Measurements from ENCODE around the gene PIGH.
"Not testable (repeated sequence)": the region's sequence is repeated elsewhere in the genome, so short reads cannot be mapped to it uniquely, and the experiment has no call there.

The PIGH gene

DNA sequence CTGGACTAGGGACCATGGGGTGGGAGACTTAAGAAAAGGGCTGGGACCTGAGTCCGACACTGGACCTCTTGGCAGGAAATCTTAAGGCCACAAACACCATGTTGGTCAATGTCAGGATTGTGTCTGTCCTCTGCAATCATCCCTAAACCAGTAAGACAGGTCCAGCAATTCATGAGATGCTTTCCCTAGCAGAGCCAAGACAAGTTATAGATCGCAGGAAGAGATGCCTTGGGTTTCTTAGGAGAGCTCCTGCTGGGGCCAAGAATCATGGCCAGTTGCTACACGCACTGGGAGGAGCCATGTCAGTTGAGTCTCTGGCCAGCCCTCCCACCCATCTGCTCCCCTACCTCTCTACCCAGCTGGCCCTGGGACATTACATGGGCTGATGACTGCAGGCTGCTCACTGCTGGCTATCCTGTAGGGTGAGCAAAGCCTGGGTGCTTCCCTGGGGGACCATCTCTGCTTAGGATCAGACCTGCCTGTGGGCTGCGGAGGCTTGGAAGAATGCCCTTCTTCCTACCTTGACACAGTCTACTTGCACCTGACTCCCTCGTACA is 52.8 kb downstream of the PIGH start:
- peak; percentile 44 for DNase-seq

DNA sequence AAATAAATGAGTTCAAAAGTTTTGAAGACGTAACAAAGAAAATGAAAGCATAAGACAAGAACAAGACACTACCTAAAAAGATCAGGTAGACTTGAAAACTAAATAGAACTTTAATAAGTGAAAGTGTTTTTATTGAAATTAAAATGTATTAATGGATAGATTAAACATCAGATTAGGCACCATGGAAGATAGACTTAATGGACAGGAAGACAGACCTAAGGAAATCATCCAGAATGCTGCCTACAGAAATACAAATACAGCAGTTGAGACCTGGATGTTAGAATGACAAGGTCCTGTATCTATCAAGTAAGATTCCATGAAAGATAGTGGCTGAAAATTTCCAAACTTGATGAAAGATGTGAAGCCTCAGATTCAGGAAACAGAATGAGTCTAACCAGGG is 55.5 kb downstream of the PIGH start:
- no peak for DNase-seq

DNA sequence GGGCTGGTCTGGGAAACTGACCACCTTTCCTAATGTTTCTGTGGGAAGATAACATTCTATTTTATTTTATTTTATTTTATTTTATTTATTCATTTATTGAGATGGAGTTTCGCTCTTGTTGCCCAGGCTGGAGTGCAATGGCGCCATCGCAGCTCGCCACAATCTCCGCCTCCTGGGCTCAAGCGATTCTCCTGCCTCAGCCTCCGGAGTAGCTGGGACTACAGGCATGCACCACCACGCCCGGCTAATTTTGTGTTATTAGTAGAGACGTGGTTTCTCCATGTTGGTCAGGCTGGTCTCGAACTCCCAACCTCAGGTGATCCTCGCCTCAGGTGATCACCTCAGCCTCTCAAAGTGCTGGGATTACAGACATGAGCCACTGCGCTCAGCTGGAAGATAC is 57.4 kb downstream of the PIGH start:
- DNase-seq, result not testable (repeated sequence)

DNA sequence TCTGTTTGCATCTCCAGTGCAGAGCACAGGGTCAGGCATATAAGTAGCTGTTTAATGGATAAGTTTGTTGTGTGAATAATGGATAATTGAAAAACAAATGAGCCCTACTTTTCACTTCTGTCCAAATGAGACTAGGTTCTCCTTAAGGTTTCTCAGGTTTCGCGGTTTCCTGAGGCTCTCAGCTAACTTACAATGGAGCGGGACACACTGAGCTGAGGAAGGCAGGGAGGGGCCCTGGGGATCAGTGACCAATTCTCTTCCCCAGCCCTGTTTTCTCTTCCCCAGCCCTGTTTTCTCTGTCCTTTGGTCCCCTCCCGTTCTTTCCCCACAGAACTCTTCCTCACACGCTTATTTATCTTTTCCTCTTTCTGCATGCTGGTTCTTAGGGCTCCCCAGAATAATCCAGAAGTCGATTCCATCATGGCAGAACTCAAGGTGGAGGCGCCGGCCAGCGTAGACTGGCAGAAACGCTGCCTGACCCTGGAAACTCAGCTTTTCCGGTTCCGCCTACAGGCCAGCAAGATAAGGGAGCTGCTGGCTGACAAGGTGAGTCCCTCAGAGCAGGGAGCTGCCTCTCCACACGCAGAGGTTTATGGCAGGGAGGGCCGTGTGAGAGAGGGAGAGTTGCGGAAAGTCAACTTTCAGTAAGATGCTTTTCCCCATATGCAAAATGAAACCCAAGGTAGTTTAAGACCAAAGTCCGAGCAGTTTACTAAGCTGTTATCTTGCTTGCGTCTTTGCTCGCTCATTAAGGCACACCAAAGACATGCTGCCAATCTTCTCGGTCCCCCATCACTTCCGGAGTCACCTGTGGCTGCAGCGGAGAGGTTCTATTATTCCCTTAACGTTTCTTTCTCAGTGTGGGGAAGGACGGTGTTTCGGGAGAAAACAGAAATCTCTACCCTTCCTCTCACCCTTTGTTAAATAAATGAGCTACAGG is 58.4 kb downstream of the PIGH start:
- no peak for DNase-seq
